ENCODE measurements around the gene PHKA1. TPM values are rescaled to one million over a fixed set of nuclear protein-coding genes. Genes with fewer than 3 reads are reported as not detected.
"Not testable (repeated sequence)": the region's sequence is repeated elsewhere in the genome, so short reads cannot be mapped to it uniquely, and the experiment has no call there.

PHKA1 gene
- 6.8 and 7.5 TPM in 2 replicates for total RNA-seq (2014; rRNA removed; shearing (Covaris generic))
- 2.1 and 2.6 TPM in 2 replicates for polyA plus RNA-seq (2016; fragmentation: Nextera tagmentation; extraction: Ambion mirVana)
- long read RNA-seq, partial matches to known transcripts, result 0 of 2 reads
- long read RNA-seq, other reads (novel, unspliced or antisense), result 2 of 2 reads

GRCh38 chrX:72713599-72714477, at the start of gene PHKA1:
Gene PHKA1, minus strand, starts transcription at chrX:72714306. Its CDS starts 426 bp downstream, at chrX:72713880.
- H3K27ac Mint-ChIP-seq, result not testable (repeated sequence)

GRCh38 chrX:72760454-72760853, 46.3 kb upstream of the PHKA1 start:
- not testable (repeated sequence) for H3K4me1 ChIP-seq (ENCODE audit: insufficient read depth); H3K9me2 ChIP-seq (ENCODE audit: insufficient read depth); H3K79me2 ChIP-seq (replicated peaks; ENCODE audit: insufficient read depth); H3K27me3 ChIP-seq (ENCODE audit: insufficient read depth); H3K4me2 ChIP-seq; H3K4me3 Mint-ChIP-seq; H3K27ac ChIP-seq (ENCODE audit: low read depth); H2AFZ ChIP-seq; DNase-seq (ENCODE audit: low spot score); H3K4me3 ChIP-seq; H3F3A ChIP-seq (replicated peaks; ENCODE audit: low read depth); H3K27me3 Mint-ChIP-seq (ENCODE audit: insufficient read depth, low read depth, poor library complexity); H3K36me3 ChIP-seq (ENCODE audit: insufficient read depth); H3K36me3 Mint-ChIP-seq (ENCODE audit: low read depth); H3K9me3 Mint-ChIP-seq; H4K20me1 ChIP-seq (replicated peaks; ENCODE audit: insufficient read depth); H3K27ac Mint-ChIP-seq; H3K4me1 Mint-ChIP-seq
- ATAC-seq, result peak; percentile 33

More at GRCh38 chrX:72713599-72714477, at the start of gene PHKA1:
- peak within 1 kb of the TSS; percentile 79 for H3K4me2 ChIP-seq
- not testable (repeated sequence) for H3K4me1 ChIP-seq (ENCODE audit: insufficient read depth); H3K27me3 ChIP-seq (ENCODE audit: insufficient read depth); H4K20me1 ChIP-seq (replicated peaks; ENCODE audit: insufficient read depth); H3K9me2 ChIP-seq (ENCODE audit: insufficient read depth); H3F3A ChIP-seq (replicated peaks; ENCODE audit: low read depth); H3K9me3 Mint-ChIP-seq; H3K79me2 ChIP-seq (replicated peaks; ENCODE audit: insufficient read depth); H3K27me3 Mint-ChIP-seq (ENCODE audit: insufficient read depth, low read depth, poor library complexity); H3K36me3 Mint-ChIP-seq (ENCODE audit: low read depth); H3K36me3 ChIP-seq (ENCODE audit: insufficient read depth)
- peaks cover 22% of the 10 kb centered on the region for H3K4me1 Mint-ChIP-seq
- H2AFZ ChIP-seq, result peak within 1 kb of the TSS; percentile 82; the same call in 1 of the 2 replicates
- H3K4me3 ChIP-seq, result peak within 1 kb of the TSS; percentile 64
- peak within 1 kb of the TSS; percentile 85 for H3K4me3 Mint-ChIP-seq
- peak; percentile 87 for ATAC-seq
- DNase-seq (ENCODE audit: low spot score), result peak; percentile 60
- 0 out of 2 replicates have a peak within 1 kb of the TSS, but pooled peaks have one; percentile 42 for H3K27ac ChIP-seq (ENCODE audit: low read depth)

GRCh38 chrX:72748545-72748944, 34.4 kb upstream of the PHKA1 start:
- H3K27ac Mint-ChIP-seq; H3K27ac ChIP-seq (ENCODE audit: low read depth); DNase-seq (ENCODE audit: low spot score); H3K4me3 ChIP-seq; H3K36me3 ChIP-seq (ENCODE audit: insufficient read depth); H2AFZ ChIP-seq; H3K4me3 Mint-ChIP-seq; H3F3A ChIP-seq (replicated peaks; ENCODE audit: low read depth); H3K27me3 ChIP-seq (ENCODE audit: insufficient read depth); H3K4me1 Mint-ChIP-seq; H3K4me1 ChIP-seq (ENCODE audit: insufficient read depth); H3K9me3 Mint-ChIP-seq; H3K79me2 ChIP-seq (replicated peaks; ENCODE audit: insufficient read depth); H3K9me2 ChIP-seq (ENCODE audit: insufficient read depth); H3K36me3 Mint-ChIP-seq (ENCODE audit: low read depth); H4K20me1 ChIP-seq (replicated peaks; ENCODE audit: insufficient read depth); ATAC-seq; H3K27me3 Mint-ChIP-seq (ENCODE audit: insufficient read depth, low read depth, poor library complexity); H3K4me2 ChIP-seq: not testable (repeated sequence)

- H3K4me3 Mint-ChIP-seq; H2AFZ ChIP-seq; ATAC-seq; H3K27ac Mint-ChIP-seq; H4K20me1 ChIP-seq (replicated peaks; ENCODE audit: insufficient read depth); H3K27ac ChIP-seq (ENCODE audit: low read depth); H3K4me1 ChIP-seq (ENCODE audit: insufficient read depth); H3K4me3 ChIP-seq; H3K79me2 ChIP-seq (replicated peaks; ENCODE audit: insufficient read depth); H3K9me2 ChIP-seq (ENCODE audit: insufficient read depth); H3K27me3 ChIP-seq (ENCODE audit: insufficient read depth); H3K36me3 ChIP-seq (ENCODE audit: insufficient read depth); H3K36me3 Mint-ChIP-seq (ENCODE audit: low read depth); H3K4me1 Mint-ChIP-seq; H3F3A ChIP-seq (replicated peaks; ENCODE audit: low read depth); DNase-seq (ENCODE audit: low spot score); H3K9me3 Mint-ChIP-seq; H3K4me2 ChIP-seq; H3K27me3 Mint-ChIP-seq (ENCODE audit: insufficient read depth, low read depth, poor library complexity): not testable (repeated sequence)
These were observed 31.4 kb upstream of the PHKA1 start for GRCh38 chrX:72745546-72745945.

All from GM23338 (cell line).